CD14-positive monocyte (primary cell): ENCODE results near the gene CCDC141. TPM values are rescaled to one million over a fixed set of nuclear protein-coding genes. Genes with fewer than 3 reads are reported as not detected.

Source experiments
- DNase-seq, 3 donors: peaks; one replicate each; pipeline ENCODE4 v3.0.0-alpha.2; 2011 to 2022
- H2AFZ ChIP-seq: 2 replicates; pipeline ENCODE4 v1.6.0; 2012; ENCODE audit warnings: mild to moderate bottlenecking, low read depth, low read length, inconsistent platforms; ENCODE audit not compliant: insufficient read depth, poor library complexity, severe bottlenecking
- H3K27ac ChIP-seq, 2 donors: 1 replicate in 1 of 2; 2 replicates in 1 of 2; pipeline ENCODE4 v1.5.1; 2012 to 2013; ENCODE audit warnings: low read length in 2 of 2, control low read depth in 1 of 2, inconsistent platforms in 1 of 2, low read depth in 1 of 2, mild to moderate bottlenecking in 1 of 2
- H3K27me3 ChIP-seq, 2 donors: one replicate each; pipeline versions ENCODE4 v1.6.0 to v1.6.1; 2011 to 2013; ENCODE audit warnings: low read length in 2 of 2; ENCODE audit not compliant: control insufficient read depth in 2 of 2, insufficient read depth in 2 of 2
- H3K36me3 ChIP-seq, 2 donors: replicated peaks in 1 of 2; 1 replicate in 1 of 2; 2 replicates in 1 of 2; pipeline versions ENCODE4 v1.5.1 to v1.6.1; 2012 to 2013; ENCODE audit warnings: low read length in 2 of 2, control low read depth in 1 of 2, inconsistent platforms in 1 of 2, mild to moderate bottlenecking in 1 of 2; ENCODE audit not compliant: insufficient read depth in 2 of 2, control insufficient read depth in 1 of 2
- H3K4me1 ChIP-seq, 2 donors: 1 replicate in 1 of 2; 2 replicates in 1 of 2; pipeline versions ENCODE4 v1.5.1 to v1.6.1; 2012 to 2013; ENCODE audit warnings: low read length in 2 of 2, control low read depth in 1 of 2, inconsistent platforms in 1 of 2, mild to moderate bottlenecking in 1 of 2, moderate library complexity in 1 of 2; ENCODE audit not compliant: insufficient read depth in 2 of 2, control insufficient read depth in 1 of 2
- H3K4me2 ChIP-seq: replicated peaks from 2 replicates; pipeline ENCODE3; 2012; ENCODE audit warnings: low read length, moderate library complexity, mild to moderate bottlenecking; ENCODE audit not compliant: poor library complexity, severe bottlenecking; ENCODE audit errors: extremely low read depth
- H3K4me3 ChIP-seq, 3 experiments: fragments of 200-600 bp in 1 of 3; sonication (generic) in 1 of 3; replicated peaks in 1 of 3; 1 replicate in 2 of 3; 2 replicates in 1 of 3; pipeline ENCODE4 v1.5.1; 2011 to 2013; ENCODE audit warnings: low read length in 3 of 3, mild to moderate bottlenecking in 3 of 3, control low read depth in 2 of 3, low read depth in 2 of 3, inconsistent platforms in 1 of 3, moderate library complexity in 1 of 3
- H3K79me2 ChIP-seq: 2 replicates; pipeline ENCODE4 v1.6.0; 2012; ENCODE audit warnings: mild to moderate bottlenecking, control low read depth, inconsistent platforms, low read length, moderate library complexity; ENCODE audit not compliant: insufficient read depth
- H3K9ac ChIP-seq: 2 replicates; pipeline ENCODE4 v1.6.0; 2017; ENCODE audit warnings: low read length, mild to moderate bottlenecking; ENCODE audit not compliant: insufficient read depth, poor library complexity, severe bottlenecking
- H3K9me3 ChIP-seq, 2 donors: replicated peaks in 1 of 2; 1 replicate in 1 of 2; 2 replicates in 1 of 2; pipeline versions ENCODE4 v1.5.1 to v1.6.1; 2012 to 2013; ENCODE audit warnings: low read length in 2 of 2, control low read depth in 1 of 2; ENCODE audit not compliant: control insufficient read depth in 1 of 2, insufficient read depth in 1 of 2
- H4K20me1 ChIP-seq: 2 replicates; pipeline ENCODE4 v1.6.0; 2012; ENCODE audit warnings: mild to moderate bottlenecking, low read length, control low read depth, moderate library complexity; ENCODE audit not compliant: insufficient read depth
- H3K27ac Mint-ChIP-seq, 7 donors: one replicate each; pipeline ENCODE4 v1.8.0; 2020; ENCODE audit warnings: mild to moderate bottlenecking in 7 of 7, mixed read lengths in 7 of 7, moderate library complexity in 6 of 7, inconsistent platforms in 2 of 7
- H3K27me3 Mint-ChIP-seq, 3 donors: one replicate each; pipeline ENCODE4 v1.8.0; 2021 to 2022; ENCODE audit warnings: low read depth in 3 of 3, mild to moderate bottlenecking in 3 of 3, mixed read lengths in 3 of 3, moderate library complexity in 3 of 3, inconsistent platforms in 1 of 3
- H3K36me3 Mint-ChIP-seq, 2 donors: one replicate each; pipeline ENCODE4 v1.8.0; 2020; ENCODE audit warnings: mixed read lengths in 2 of 2, inconsistent platforms in 1 of 2, mild to moderate bottlenecking in 1 of 2
- H3K4me1 Mint-ChIP-seq: one replicate; pipeline ENCODE4 v1.8.0; 2020; ENCODE audit warnings: mild to moderate bottlenecking, mixed read lengths
- H3K4me3 Mint-ChIP-seq, 2 donors: one replicate each; pipeline ENCODE4 v1.8.0; 2020; ENCODE audit warnings: mild to moderate bottlenecking in 2 of 2, mixed read lengths in 2 of 2, moderate library complexity in 1 of 2
- H3K9me3 Mint-ChIP-seq, 7 donors: one replicate each; pipeline ENCODE4 v1.8.0; 2020 to 2022; ENCODE audit warnings: mixed read lengths in 7 of 7, mild to moderate bottlenecking in 6 of 7, moderate library complexity in 6 of 7, inconsistent platforms in 2 of 7
- CTCF ChIP-seq: fragments of 200-600 bp; IDR thresholded peaks from one replicate; pipeline ENCODE4 v1.8.0; 2022; ENCODE audit warnings: antibody characterized with exemption, mild to moderate bottlenecking
- WGBS: methylation state at CpG from one replicate; pipeline ENCODE4 v1.1.5; 2013; ENCODE audit warnings: missing lambda C conversion rate; ENCODE audit not compliant: insufficient coverage; 5-methylcytosine and 5-hydroxymethylcytosine counted together
- intact Hi-C, 2 donors: fragments of 100-400 bp; cut with micrococcal nuclease; formaldehyde crosslinking; loops; one replicate each; pipeline versions ENCODE4 v1.15.0 to v1.15.1; 2023
- polyA plus RNA-seq, 3 donors: library from polyadenylated mRNA; depleted of rRNA in 1 of 3; unstranded in 2 of 3; stranded (reverse) in 1 of 3; fragments of 300-500 nt in 2 of 3; fragments of >200 nt in 1 of 3; fragmentation: Illumina TruSeq in 2 of 3; gene quantifications; 1 replicate in 2 of 3; 2 replicates in 1 of 3; pipeline ENCODE4 v1.2.3, GENCODE V29; 2012 to 2021

CCDC141 gene
- polyA plus RNA-seq, 3 donors, result not detected

GRCh38 chr2:178863130-178863855, 186.6 kb downstream of the CCDC141 start:
- no peak overlapping the region for H3K27ac Mint-ChIP-seq
- H3K9me3 ChIP-seq, result no peaks in the 10 kb centered on the region
- H3K9ac ChIP-seq, result no peak overlapping the region
- no peaks in the 10 kb centered on the region for H3K27me3 ChIP-seq
- peaks cover 0 to 4% (median 0%) of the 10 kb centered on the region in 7 donors for H3K9me3 Mint-ChIP-seq
- H3K4me1 Mint-ChIP-seq, result no peaks in the 10 kb centered on the region
- no peak overlapping the region for H3K27ac ChIP-seq
- no peaks in the 10 kb centered on the region for H3K4me1 ChIP-seq
- no peaks in the 10 kb centered on the region for H3K79me2 ChIP-seq
- intact Hi-C loops, result no loop called here
- no peaks in the 10 kb centered on the region for H3K36me3 ChIP-seq
- TF ChIP-seq CTCF, result no peak
- H3K4me3 ChIP-seq, result no peak overlapping the region
- no peaks in the 10 kb centered on the region for H3K36me3 Mint-ChIP-seq
- no peak overlapping the region for H3K4me3 Mint-ChIP-seq
- H3K4me2 ChIP-seq, result no peak overlapping the region
- no peak overlapping the region for H2AFZ ChIP-seq
- DNase-seq, result peak in 1 of 3 donors; percentile 9
- H3K27me3 Mint-ChIP-seq, result peaks cover 0 to 2% (median 0%) of the 10 kb centered on the region in 3 donors
- no CpG with 5 or more reads among the region's 5 CpGs for WGBS
- no peaks in the 10 kb centered on the region for H4K20me1 ChIP-seq

- Histone ChIP-seq H2AFZ (no peak overlapping the region), H3K79me2 (no peaks in the 10 kb centered on the region), H3K9me3 (no peaks in the 10 kb centered on the region), H3K9ac (no peak overlapping the region), H3K4me3 (no peak overlapping the region), H3K27ac (no peak overlapping the region), H3K27me3 (no peaks in the 10 kb centered on the region), H3K4me1 (no peaks in the 10 kb centered on the region), H3K4me2 (no peak overlapping the region), H3K36me3 (no peaks in the 10 kb centered on the region), H4K20me1 (no peaks in the 10 kb centered on the region)
- intact Hi-C loops, result no loop called here
- peaks cover 0 to 4% (median 0%) of the 10 kb centered on the region in 3 donors for H3K27me3 Mint-ChIP-seq
- no peaks in the 10 kb centered on the region for H3K36me3 Mint-ChIP-seq
- no peak overlapping the region for H3K27ac Mint-ChIP-seq
- TF ChIP-seq CTCF, result no peak
- H3K4me1 Mint-ChIP-seq, result no peaks in the 10 kb centered on the region
- DNase-seq, result no peak
- H3K4me3 Mint-ChIP-seq, result no peak overlapping the region
- WGBS, result no CpG with 5 or more reads among the region's 3 CpGs
- H3K9me3 Mint-ChIP-seq, result peaks cover 0 to 2% (median 0%) of the 10 kb centered on the region in 7 donors
These were observed 189.4 kb downstream of the CCDC141 start for GRCh38 chr2:178860551-178860950.
